ENCODE measurements around the gene PAH.

Gene PAH

DNA sequence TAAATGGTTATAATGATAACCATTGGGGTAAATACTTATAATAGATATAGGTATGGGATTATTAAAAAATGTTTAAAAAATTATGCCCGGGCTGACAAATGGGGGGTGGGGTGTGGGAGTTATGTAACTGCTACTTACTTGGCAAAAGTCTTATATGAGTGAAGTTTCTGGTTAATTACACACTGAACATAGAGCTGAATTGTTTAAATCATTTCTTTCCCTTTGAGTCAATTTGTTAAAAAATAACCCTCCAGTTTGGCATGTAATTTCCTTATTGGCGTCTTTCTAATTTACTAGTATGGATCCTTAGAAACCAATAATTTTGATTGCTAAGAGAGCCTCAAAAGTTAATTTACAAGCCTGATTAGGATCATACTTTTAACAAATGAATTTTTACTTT, 16.7 kb downstream of the PAH start:
- no peak for ATAC-seq
- TF ChIP-seq TSHZ2 (CRISPR knock-in tag; IDR thresholded peaks at IDR 0.05), result no peak
- no peak for TF ChIP-seq ZNF8 (CRISPR knock-in tag; IDR thresholded peaks at IDR 0.05)
- TF ChIP-seq ZFP30 (CRISPR knock-in tag; IDR thresholded peaks at IDR 0.05), result no peak
- TF ChIP-seq BACH2 (CRISPR knock-in tag; IDR thresholded peaks at IDR 0.05; ENCODE audit: borderline replicate concordance), result no peak
- no peak for TF ChIP-seq ESRRG (CRISPR knock-in tag; IDR thresholded peaks at IDR 0.05)
- no peak for TF ChIP-seq TOX (CRISPR knock-in tag; IDR thresholded peaks at IDR 0.05; ENCODE audit: borderline replicate concordance)
- no peak for TF ChIP-seq PPARA (CRISPR knock-in tag; IDR thresholded peaks at IDR 0.05; ENCODE audit: borderline replicate concordance)
- TF ChIP-seq PATZ1 (CRISPR knock-in tag; IDR thresholded peaks at IDR 0.05; ENCODE audit: borderline replicate concordance), result no peak
- no peak for TF ChIP-seq POU6F1 (CRISPR knock-in tag; IDR thresholded peaks at IDR 0.05; ENCODE audit: borderline replicate concordance, low read depth)
- TF ChIP-seq ARNTL (CRISPR knock-in tag; IDR thresholded peaks at IDR 0.05; ENCODE audit: borderline replicate concordance, low read depth), result no peak
- TF ChIP-seq CSRNP3 (CRISPR knock-in tag; IDR thresholded peaks at IDR 0.05), result no peak
- TF ChIP-seq ZC3H10 (CRISPR knock-in tag; IDR thresholded peaks at IDR 0.05), result no peak
- TF ChIP-seq RARB (CRISPR knock-in tag; IDR thresholded peaks at IDR 0.05), result no peak
- no peak for TF ChIP-seq OSR1 (CRISPR knock-in tag; IDR thresholded peaks at IDR 0.05)
- no peak for TF ChIP-seq ZNF565 (CRISPR knock-in tag; conservative IDR thresholded peaks at IDR 0.05; ENCODE audit: low read depth)
- no peak for TF ChIP-seq CREB5 (CRISPR knock-in tag; IDR thresholded peaks at IDR 0.05; ENCODE audit: low read depth)
- no peak for TF ChIP-seq ISL1 (CRISPR knock-in tag; IDR thresholded peaks at IDR 0.05)
- no peak for TF ChIP-seq ZNF70 (CRISPR knock-in tag; IDR thresholded peaks at IDR 0.05)
- TF ChIP-seq CSDC2 (CRISPR knock-in tag; IDR thresholded peaks at IDR 0.05), result no peak
- TF ChIP-seq GLIS3 (CRISPR knock-in tag; IDR thresholded peaks at IDR 0.05), result no peak

GRCh38 chr12:102896067-102896466, 21.0 kb downstream of the PAH start:
- no peak for ATAC-seq
- no peak for TF ChIP-seq ZC3H10 (CRISPR knock-in tag; IDR thresholded peaks at IDR 0.05)
- TF ChIP-seq OSR1 (CRISPR knock-in tag; IDR thresholded peaks at IDR 0.05), result no peak
- no peak for TF ChIP-seq ISL1 (CRISPR knock-in tag; IDR thresholded peaks at IDR 0.05)
- TF ChIP-seq POU6F1 (CRISPR knock-in tag; IDR thresholded peaks at IDR 0.05; ENCODE audit: borderline replicate concordance, low read depth), result no peak
- TF ChIP-seq GLIS3 (CRISPR knock-in tag; IDR thresholded peaks at IDR 0.05), result no peak
- TF ChIP-seq SNAI2 (CRISPR knock-in tag; IDR thresholded peaks at IDR 0.05), result no peak
- no peak for TF ChIP-seq CREB5 (CRISPR knock-in tag; IDR thresholded peaks at IDR 0.05; ENCODE audit: low read depth)
- no peak for TF ChIP-seq TSHZ2 (CRISPR knock-in tag; IDR thresholded peaks at IDR 0.05)
- TF ChIP-seq ZFP30 (CRISPR knock-in tag; IDR thresholded peaks at IDR 0.05), result no peak
- no peak for TF ChIP-seq CSDC2 (CRISPR knock-in tag; IDR thresholded peaks at IDR 0.05)
- TF ChIP-seq RARB (CRISPR knock-in tag; IDR thresholded peaks at IDR 0.05), result no peak
- TF ChIP-seq PPARA (CRISPR knock-in tag; IDR thresholded peaks at IDR 0.05; ENCODE audit: borderline replicate concordance), result no peak
- TF ChIP-seq ZNF8 (CRISPR knock-in tag; IDR thresholded peaks at IDR 0.05), result no peak
- TF ChIP-seq ARNTL (CRISPR knock-in tag; IDR thresholded peaks at IDR 0.05; ENCODE audit: borderline replicate concordance, low read depth), result no peak
- no peak for TF ChIP-seq TCF4 (CRISPR knock-in tag; IDR thresholded peaks at IDR 0.05; ENCODE audit: borderline replicate concordance)
